Measurements from ENCODE around the gene NPAS3. TPM values are rescaled to one million over a fixed set of nuclear protein-coding genes. Genes with fewer than 3 reads are reported as not detected.
A peak's percentile ranks its signal among the peaks of the same experiment; 100 is the strongest.

Gene NPAS3
- total RNA-seq, 1 experiment from 2014 or later: 15.6 TPM

- H3K4me3 ChIP-seq (ENCODE audit: low read depth, low read length, poor library complexity, severe bottlenecking): no peak overlapping the region
- CTCF ChIA-PET: no interaction called here
- H3K9me3 ChIP-seq (ENCODE audit: low read depth, low read length, poor library complexity, severe bottlenecking): no peaks in the 10 kb centered on the region
- no peaks in the 10 kb centered on the region for H3K36me3 ChIP-seq (ENCODE audit: insufficient read depth, low read length, poor library complexity, severe bottlenecking)
- intact Hi-C loops (cut with micrococcal nuclease; ENCODE audit: unreplicated experiment): no loop called here
- H3K27me3 ChIP-seq (replicated peaks; ENCODE audit: insufficient read depth, low read depth, low read length, poor library complexity): no peaks in the 10 kb centered on the region
- TF ChIP-seq EZH2 (IDR thresholded peaks at IDR 0.05; ENCODE audit: borderline replicate concordance, low read depth, low read length, poor library complexity, severe bottlenecking) (no peak), CTCF (conservative IDR thresholded peaks at IDR 0.05; ENCODE audit: low read depth, low read length) (no peak)
- no peak overlapping the region for H3K27ac ChIP-seq (ENCODE audit: low read depth, low read length, poor library complexity, severe bottlenecking)
- POLR2A ChIA-PET (ENCODE audit: low non-redundant PET): no interaction called here
- DNase-seq (ENCODE audit: low spot score): no peak
- no TSS peak for BruUV-seq (replicated peaks)
- peaks cover 22% of the 10 kb centered on the region for H3K4me1 ChIP-seq (ENCODE audit: insufficient read depth, low read length, poor library complexity, severe bottlenecking)
Measured at GRCh38 chr14:33808187-33808586, 869.5 kb downstream of the NPAS3 start.

DNA sequence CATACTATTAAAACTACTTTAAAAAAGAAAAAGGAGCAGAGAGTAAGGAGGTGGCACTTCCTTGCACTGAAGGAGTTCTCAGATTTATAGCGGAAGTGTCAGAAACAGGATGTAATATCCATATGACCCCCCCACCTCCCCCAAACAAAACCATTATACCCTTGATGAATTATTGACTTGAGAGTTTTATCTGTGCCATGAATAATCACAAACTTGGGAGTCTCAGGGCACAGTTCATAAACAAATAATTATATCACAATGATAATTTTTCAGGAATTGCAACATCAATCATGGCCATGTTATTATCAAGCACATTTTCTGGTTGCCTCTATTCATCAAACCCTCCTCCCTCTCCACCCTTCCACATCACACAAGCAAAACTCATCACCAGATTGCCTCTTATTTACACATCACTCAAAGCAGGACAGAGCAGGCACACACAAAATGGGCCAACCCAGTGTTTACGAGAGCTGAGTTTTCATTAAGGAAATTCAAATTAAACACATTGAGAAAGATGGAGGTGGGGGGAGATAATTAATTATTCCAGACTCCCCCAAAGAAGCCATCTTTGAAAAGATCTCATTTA is 870.8 kb downstream of the NPAS3 start:
- no TSS peak for BruUV-seq (replicated peaks)
- no peak overlapping the region for H3K4me3 ChIP-seq (ENCODE audit: low read depth, low read length, poor library complexity, severe bottlenecking)
- H3K27ac ChIP-seq (ENCODE audit: low read depth, low read length, poor library complexity, severe bottlenecking): peak overlapping the region; percentile 12
- H3K9me3 ChIP-seq (ENCODE audit: low read depth, low read length, poor library complexity, severe bottlenecking): no peaks in the 10 kb centered on the region
- no peaks in the 10 kb centered on the region for H3K36me3 ChIP-seq (ENCODE audit: insufficient read depth, low read length, poor library complexity, severe bottlenecking)
- intact Hi-C loops (cut with micrococcal nuclease; ENCODE audit: unreplicated experiment): no loop called here
- CTCF ChIA-PET: no interaction called here
- POLR2A ChIA-PET (ENCODE audit: low non-redundant PET): no interaction called here
- TF ChIP-seq EZH2 (IDR thresholded peaks at IDR 0.05; ENCODE audit: borderline replicate concordance, low read depth, low read length, poor library complexity, severe bottlenecking) (no peak), CTCF (conservative IDR thresholded peaks at IDR 0.05; ENCODE audit: low read depth, low read length) (no peak)
- H3K27me3 ChIP-seq (replicated peaks; ENCODE audit: insufficient read depth, low read depth, low read length, poor library complexity): no peaks in the 10 kb centered on the region
- DNase-seq (ENCODE audit: low spot score): peak; percentile 56
- peaks cover 22% of the 10 kb centered on the region for H3K4me1 ChIP-seq (ENCODE audit: insufficient read depth, low read length, poor library complexity, severe bottlenecking)

- Histone ChIP-seq H3K27me3 (replicated peaks; ENCODE audit: insufficient read depth, low read depth, low read length, poor library complexity) (no peaks in the 10 kb centered on the region), H3K4me3 (ENCODE audit: low read depth, low read length, poor library complexity, severe bottlenecking) (no peak overlapping the region), H3K9me3 (ENCODE audit: low read depth, low read length, poor library complexity, severe bottlenecking) (no peaks in the 10 kb centered on the region), H3K4me1 (ENCODE audit: insufficient read depth, low read length, poor library complexity, severe bottlenecking) (peaks cover 22% of the 10 kb centered on the region), H3K36me3 (ENCODE audit: insufficient read depth, low read length, poor library complexity, severe bottlenecking) (no peaks in the 10 kb centered on the region), H3K27ac (ENCODE audit: low read depth, low read length, poor library complexity, severe bottlenecking) (peak overlapping the region; percentile 12)
- intact Hi-C loops (cut with micrococcal nuclease; ENCODE audit: unreplicated experiment): no loop called here
- ChIA-PET POLR2A (ENCODE audit: low non-redundant PET) (no interaction called here), CTCF (no interaction called here)
- no TSS peak for BruUV-seq (replicated peaks)
- DNase-seq (ENCODE audit: low spot score): peak; percentile 65
- TF ChIP-seq EZH2 (IDR thresholded peaks at IDR 0.05; ENCODE audit: borderline replicate concordance, low read depth, low read length, poor library complexity, severe bottlenecking) (no peak), CTCF (conservative IDR thresholded peaks at IDR 0.05; ENCODE audit: low read depth, low read length) (no peak)
Measured at GRCh38 chr14:33810308-33810707, 871.6 kb downstream of the NPAS3 start.
